Measurements from ENCODE around the gene SRGAP3.

- TF ChIP-seq POLR2A (IDR thresholded peaks at IDR 0.05): no peak
- TF ChIP-seq CTCF (IDR thresholded peaks at IDR 0.05): no peak
Observed at GRCh38 chr3:8966150-8966819, 283.2 kb downstream of the SRGAP3 start.

Data from testis (tissue), 2 donors.